ENCODE measurements around the gene MYL11.

DNA sequence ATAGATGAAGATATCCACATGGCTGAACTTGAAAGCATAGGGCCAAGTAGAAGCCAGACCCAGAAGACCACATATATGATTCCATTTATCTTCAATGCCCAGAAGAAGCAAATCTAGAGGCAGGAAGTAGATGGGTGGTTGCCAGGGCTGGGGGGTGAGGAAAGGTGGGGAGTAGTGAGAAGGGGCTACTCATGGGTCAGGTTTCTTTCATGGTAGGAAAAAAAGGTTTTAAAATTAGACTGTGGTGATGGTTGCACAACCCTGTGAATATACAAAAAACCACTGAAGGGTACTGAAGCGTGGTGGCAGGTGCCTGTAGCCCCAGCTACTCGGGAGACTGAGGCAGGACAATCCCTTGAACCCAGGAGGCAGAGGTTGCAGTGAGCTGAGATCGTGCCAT, 24.9 kb upstream of the MYL11 start:
- no peak for TF ChIP-seq POLR2AphosphoS5 (IDR thresholded peaks at IDR 0.05; ENCODE audit: low read depth, low read length)
- no peak for TF ChIP-seq TAF1 (IDR thresholded peaks at IDR 0.05; ENCODE audit: borderline replicate concordance, insufficient read depth, low read length)

All from PFSK-1 (cell line).